ENCODE measurements around the gene PNCK. TPM values are rescaled to one million over a fixed set of nuclear protein-coding genes. Genes with fewer than 3 reads are reported as not detected.
"Not testable (repeated sequence)": the region's sequence is repeated elsewhere in the genome, so short reads cannot be mapped to it uniquely, and the experiment has no call there.

The PNCK gene
- total and polyA plus RNA-seq, 2 experiments from 2014 or later: 3.5 to 11.9 TPM

- ATAC-seq (no peak), DNase-seq (ENCODE audit: low spot score) (no peak)
- TF ChIP-seq ZNF114 (CRISPR knock-in tag; IDR thresholded peaks at IDR 0.05): no peak
- TF ChIP-seq STAT1 (IDR thresholded peaks at IDR 0.05; ENCODE audit: unreplicated experiment): no peak
- no peak for TF ChIP-seq ZNF331 (CRISPR knock-in tag; IDR thresholded peaks at IDR 0.05; ENCODE audit: low read depth)
- Histone ChIP-seq H3K27ac (ENCODE audit: low read depth) (no peak overlapping the region), H4K20me1 (replicated peaks; ENCODE audit: insufficient read depth) (no peaks in the 10 kb centered on the region), H3F3A (replicated peaks; ENCODE audit: low read depth) (no peaks in the 10 kb centered on the region), H3K4me2 (no peak overlapping the region), H3K4me1 (ENCODE audit: insufficient read depth) (no peaks in the 10 kb centered on the region), H2AFZ (no peak overlapping the region), H3K4me3 (no peak overlapping the region), H3K36me3 (ENCODE audit: insufficient read depth) (no peaks in the 10 kb centered on the region), H3K9me2 (ENCODE audit: insufficient read depth) (no peaks in the 10 kb centered on the region), H3K27me3 (ENCODE audit: insufficient read depth) (no peaks in the 10 kb centered on the region), H3K79me2 (replicated peaks; ENCODE audit: insufficient read depth) (no peaks in the 10 kb centered on the region)
- Mint-ChIP-seq H3K4me3 (no peak overlapping the region), H3K27ac (no peak overlapping the region), H3K36me3 (ENCODE audit: low read depth) (peaks cover 31% of the 10 kb centered on the region), H3K4me1 (peaks cover 3% of the 10 kb centered on the region; the same call in 2 of the 3 replicates), H3K27me3 (ENCODE audit: insufficient read depth, low read depth, poor library complexity) (peaks cover 9% of the 10 kb centered on the region), H3K9me3 (no peaks in the 10 kb centered on the region)
These were observed 27.4 kb upstream of the PNCK start for GRCh38 chrX:153700967-153701366.

- no peaks in the 10 kb centered on the region for H3F3A ChIP-seq (replicated peaks; ENCODE audit: low read depth)
- Mint-ChIP-seq H3K27ac (no peak overlapping the region), H3K27me3 (ENCODE audit: insufficient read depth, low read depth, poor library complexity) (peaks cover 9% of the 10 kb centered on the region), H3K4me3 (no peak overlapping the region), H3K9me3 (no peaks in the 10 kb centered on the region), H3K36me3 (ENCODE audit: low read depth) (peaks cover 35% of the 10 kb centered on the region), H3K4me1 (peaks cover 3% of the 10 kb centered on the region; the same call in 2 of the 3 replicates)
- H3K9me2 ChIP-seq (ENCODE audit: insufficient read depth): no peaks in the 10 kb centered on the region
- H4K20me1 ChIP-seq (replicated peaks; ENCODE audit: insufficient read depth): no peaks in the 10 kb centered on the region
- TF ChIP-seq EZH2phosphoT487 (IDR thresholded peaks at IDR 0.05; ENCODE audit: unreplicated experiment) (no peak), NANOG (IDR thresholded peaks at IDR 0.05; ENCODE audit: borderline replicate concordance) (no peak), JUNB (IDR thresholded peaks at IDR 0.05; ENCODE audit: unreplicated experiment) (no peak)
- no peak overlapping the region for H3K27ac ChIP-seq (ENCODE audit: low read depth)
- no peaks in the 10 kb centered on the region for H3K4me1 ChIP-seq (ENCODE audit: insufficient read depth)
- DNase-seq (ENCODE audit: low spot score) (no peak), ATAC-seq (no peak)
- no peaks in the 10 kb centered on the region for H3K36me3 ChIP-seq (ENCODE audit: insufficient read depth)
- no peaks in the 10 kb centered on the region for H3K79me2 ChIP-seq (replicated peaks; ENCODE audit: insufficient read depth)
- H3K4me3 ChIP-seq: no peak overlapping the region
- H3K27me3 ChIP-seq (ENCODE audit: insufficient read depth): no peaks in the 10 kb centered on the region
- no peak overlapping the region for H2AFZ ChIP-seq
- H3K4me2 ChIP-seq: no peak overlapping the region
These were observed 26.8 kb upstream of the PNCK start for GRCh38 chrX:153700376-153700945.

GRCh38 chrX:153699784-153700371 lies 26.3 kb upstream of the PNCK start:
- H3K27me3 ChIP-seq (ENCODE audit: insufficient read depth); H4K20me1 ChIP-seq (replicated peaks; ENCODE audit: insufficient read depth); H3K79me2 ChIP-seq (replicated peaks; ENCODE audit: insufficient read depth); H3K4me1 Mint-ChIP-seq; H3F3A ChIP-seq (replicated peaks; ENCODE audit: low read depth); H3K4me2 ChIP-seq; H3K4me3 Mint-ChIP-seq; H3K27me3 Mint-ChIP-seq (ENCODE audit: insufficient read depth, low read depth, poor library complexity); H3K4me1 ChIP-seq (ENCODE audit: insufficient read depth); H3K9me3 Mint-ChIP-seq; H3K36me3 ChIP-seq (ENCODE audit: insufficient read depth); H3K27ac Mint-ChIP-seq; ATAC-seq; H2AFZ ChIP-seq; H3K9me2 ChIP-seq (ENCODE audit: insufficient read depth); H3K4me3 ChIP-seq; H3K27ac ChIP-seq (ENCODE audit: low read depth); DNase-seq (ENCODE audit: low spot score): not testable (repeated sequence)
- H3K36me3 Mint-ChIP-seq (ENCODE audit: low read depth): peaks cover 35% of the 10 kb centered on the region

- not testable (repeated sequence) for H3K27ac ChIP-seq (ENCODE audit: low read depth); H3K27me3 Mint-ChIP-seq (ENCODE audit: insufficient read depth, low read depth, poor library complexity); H3K27ac Mint-ChIP-seq; H2AFZ ChIP-seq; H3K4me1 Mint-ChIP-seq; ATAC-seq; H3K36me3 ChIP-seq (ENCODE audit: insufficient read depth); H3K4me1 ChIP-seq (ENCODE audit: insufficient read depth); H3K9me3 Mint-ChIP-seq; H3K4me3 Mint-ChIP-seq; H3K4me3 ChIP-seq; H3K79me2 ChIP-seq (replicated peaks; ENCODE audit: insufficient read depth); DNase-seq (ENCODE audit: low spot score); H3K27me3 ChIP-seq (ENCODE audit: insufficient read depth); H3F3A ChIP-seq (replicated peaks; ENCODE audit: low read depth); H3K4me2 ChIP-seq; H4K20me1 ChIP-seq (replicated peaks; ENCODE audit: insufficient read depth); H3K9me2 ChIP-seq (ENCODE audit: insufficient read depth)
- peaks cover 31% of the 10 kb centered on the region for H3K36me3 Mint-ChIP-seq (ENCODE audit: low read depth)
These were observed 25.7 kb upstream of the PNCK start for GRCh38 chrX:153699210-153699783.

All from GM23338 (cell line).